HG03025 (cell line): ENCODE measurements around the gene TBC1D30.

ENCODE experiments used
- ATAC-seq: cut with Tn5 transposase; IDR thresholded peaks from one replicate; pipeline ENCODE4 v1.9.1; 2021; ENCODE audit warnings: mild to moderate bottlenecking, moderate library complexity; ENCODE audit not compliant: unreplicated experiment, low FRiP score

The TBC1D30 gene

DNA sequence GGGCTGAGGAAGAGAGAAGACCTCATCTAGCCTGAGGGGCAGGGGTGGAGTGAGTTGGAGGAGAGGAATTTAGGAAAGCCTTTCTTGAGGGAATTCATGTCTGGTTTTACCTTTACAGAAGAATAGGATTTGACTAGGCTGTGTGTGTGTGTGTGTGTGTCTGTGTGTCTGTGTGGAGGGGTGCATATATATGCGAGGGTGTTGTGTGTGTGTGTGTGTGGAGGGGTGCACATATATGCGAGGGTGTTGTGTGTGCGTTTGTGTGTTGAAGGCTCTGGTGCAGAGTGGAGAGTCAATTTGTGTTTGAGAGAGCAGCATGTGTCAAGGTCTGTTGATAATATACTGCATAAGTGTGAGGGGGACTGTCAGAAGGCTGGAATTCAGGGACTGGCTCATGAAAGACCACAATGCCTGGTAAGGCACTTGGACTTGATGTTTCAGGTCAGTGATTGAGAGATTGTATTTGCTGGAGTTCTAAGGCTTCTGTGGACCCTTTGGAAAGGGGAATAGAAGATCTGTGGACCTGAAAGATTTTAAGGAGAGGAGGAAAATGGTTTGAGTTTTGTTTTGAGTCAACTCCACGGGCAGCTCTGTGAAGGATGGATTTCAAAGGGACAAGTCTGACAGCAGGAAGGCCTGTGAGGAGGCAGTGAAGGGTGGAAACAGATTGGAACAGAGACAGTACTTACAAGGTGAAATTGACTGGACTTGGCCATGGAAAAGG, 34.6 kb downstream of the TBC1D30 start:
- no peak for ATAC-seq

GRCh38 chr12:64860446-64860998, 36.1 kb downstream of the TBC1D30 start:
- no peak for ATAC-seq

GRCh38 chr12:64864319-64864718, 39.9 kb downstream of the TBC1D30 start:
- no peak for ATAC-seq

DNA sequence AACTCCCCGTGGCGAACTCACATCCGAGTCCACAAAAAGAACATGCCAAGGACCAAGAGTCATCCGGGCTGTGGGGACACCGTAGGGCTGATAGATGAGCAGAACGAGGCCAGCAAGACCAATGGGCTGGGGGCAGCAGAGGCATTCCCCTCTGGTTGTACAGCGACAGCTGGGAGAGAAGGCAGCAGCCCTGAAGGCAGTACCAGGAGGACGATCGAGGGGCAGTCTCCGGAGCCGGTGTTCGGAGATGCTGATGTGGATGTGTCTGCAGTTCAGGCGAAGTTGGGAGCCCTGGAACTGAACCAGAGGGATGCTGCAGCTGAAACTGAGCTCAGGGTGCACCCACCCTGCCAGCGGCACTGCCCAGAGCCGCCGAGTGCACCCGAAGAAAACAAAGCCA, 50.7 kb downstream of the TBC1D30 start:
- no peak for ATAC-seq

- peak; percentile 2 for ATAC-seq
These were observed 52.1 kb downstream of the TBC1D30 start for GRCh38 chr12:64876388-64877071.

DNA sequence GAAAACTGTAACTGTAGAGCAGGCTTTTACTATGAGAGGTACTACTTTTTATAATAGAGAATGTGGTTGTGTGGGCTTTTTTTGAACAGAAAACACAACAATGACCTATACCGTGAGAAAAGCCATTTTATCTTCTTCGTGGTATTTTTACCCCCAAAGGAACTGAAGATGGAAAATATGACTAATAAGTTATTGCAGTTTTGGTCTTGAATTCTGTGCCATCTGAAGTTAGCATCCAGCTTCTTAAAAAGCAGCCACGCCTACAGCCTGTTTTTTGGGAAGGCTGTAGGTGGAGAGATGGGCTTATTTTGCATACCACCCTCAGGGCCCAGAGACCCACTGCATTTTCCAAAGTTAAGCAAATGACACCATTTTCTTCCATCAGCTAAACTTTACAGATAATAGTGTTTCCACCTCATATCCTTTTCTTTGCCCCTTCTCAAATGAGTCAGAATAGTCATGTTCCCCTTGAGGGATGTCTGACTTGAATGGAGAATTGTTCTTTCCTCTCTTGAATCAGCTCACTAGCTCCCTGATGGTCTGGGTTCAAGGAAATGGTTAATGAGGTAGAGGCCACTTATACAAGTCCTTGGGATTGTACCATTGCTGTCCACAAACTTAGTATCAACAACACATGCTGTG, 53.0 kb downstream of the TBC1D30 start:
- peak; percentile 75 for ATAC-seq

DNA sequence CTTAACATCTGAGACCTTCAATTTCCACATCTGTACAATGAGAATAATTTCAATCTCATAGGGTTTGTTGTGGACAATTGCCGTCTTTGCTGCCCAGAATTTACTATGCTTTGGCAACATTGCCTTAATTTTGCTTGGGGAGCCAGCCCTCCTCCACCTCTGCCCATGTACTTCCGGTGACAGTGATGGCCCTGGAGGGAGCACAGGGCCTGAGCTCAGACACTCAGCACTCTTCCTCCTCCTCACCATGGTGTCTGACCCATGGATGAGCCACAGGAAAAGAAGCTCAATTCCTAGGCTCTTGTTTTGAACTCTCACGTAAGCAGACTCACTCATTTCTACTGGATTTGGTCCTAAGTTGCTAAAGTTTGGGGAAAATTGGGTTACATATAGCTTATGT, 58.2 kb downstream of the TBC1D30 start:
- no peak for ATAC-seq

GRCh38 chr12:64883264-64884163, 59.1 kb downstream of the TBC1D30 start:
- no peak for ATAC-seq

DNA sequence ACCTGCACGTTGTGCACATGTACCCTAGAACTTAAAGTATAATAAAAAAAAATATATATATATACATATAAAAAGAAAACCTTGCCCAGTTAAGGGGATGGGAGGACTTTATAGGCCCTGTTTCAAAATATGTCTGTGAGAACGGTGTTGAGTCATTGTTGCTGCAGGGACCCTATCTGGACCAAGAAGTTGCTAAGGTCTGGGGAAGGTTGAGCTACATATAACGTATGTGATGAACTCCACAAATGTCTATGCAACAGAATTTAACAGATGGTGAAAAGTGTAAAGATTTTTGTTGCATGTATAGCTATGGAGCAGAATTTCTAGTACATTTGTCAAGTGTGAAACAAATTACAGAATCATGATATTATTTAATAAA, 59.7 kb downstream of the TBC1D30 start:
- ATAC-seq: no peak

DNA sequence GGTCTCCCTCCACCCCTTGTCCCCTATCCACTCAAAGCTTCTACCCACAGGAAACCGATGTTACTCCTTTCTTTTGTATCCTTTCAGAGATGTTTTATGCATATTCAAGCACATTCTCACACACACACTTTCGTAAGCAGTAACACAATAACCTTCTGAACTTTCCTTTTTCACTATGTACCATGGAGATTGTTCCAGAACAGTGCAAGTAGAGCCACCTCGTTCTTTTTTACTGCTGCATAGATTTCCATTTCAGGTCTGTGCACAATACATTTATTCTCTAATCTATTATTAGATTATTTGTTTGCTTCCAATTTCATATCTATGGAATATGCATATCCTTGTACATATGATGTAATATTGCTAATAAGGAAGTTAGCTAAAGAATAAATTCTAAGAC, 60.3 kb downstream of the TBC1D30 start:
- ATAC-seq: no peak

DNA sequence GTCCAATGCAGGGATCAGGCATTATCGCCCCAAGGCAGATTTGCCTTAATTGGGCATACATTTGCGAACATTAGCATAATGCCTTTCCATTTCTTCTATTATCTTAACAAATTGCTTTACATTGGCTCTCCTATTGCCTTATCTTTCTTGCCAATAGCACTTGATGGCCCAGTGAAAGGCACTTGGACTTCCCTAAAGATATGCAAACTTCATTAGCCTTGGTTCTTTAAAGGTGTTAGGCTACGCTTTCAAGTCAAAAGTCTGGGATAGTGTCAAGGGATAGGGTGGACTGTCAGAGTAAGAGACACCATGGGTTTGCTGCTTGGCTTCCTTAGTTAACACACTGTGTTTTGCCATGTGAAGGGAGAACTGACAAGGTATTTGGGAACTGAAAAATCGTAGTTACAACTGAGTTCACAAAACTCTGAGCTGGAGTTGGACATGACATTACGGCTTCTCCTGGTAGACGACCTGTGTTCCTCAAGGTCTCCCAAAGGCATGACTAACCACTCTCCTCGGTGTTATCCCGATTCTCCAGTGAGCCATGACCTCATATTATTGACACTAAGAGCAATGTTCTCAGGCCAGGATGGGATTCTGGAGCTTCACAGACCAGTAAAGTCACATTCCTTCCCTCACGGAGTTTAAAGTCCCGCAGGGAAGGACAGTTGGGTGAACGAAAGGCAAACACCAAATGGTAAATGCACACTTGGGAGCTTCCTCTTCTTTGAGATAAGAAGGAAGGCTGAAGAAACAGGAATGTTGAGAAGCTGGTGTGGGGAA, 65.2 kb downstream of the TBC1D30 start:
- no peak for ATAC-seq

GRCh38 chr12:64890873-64891468, 66.5 kb downstream of the TBC1D30 start:
- ATAC-seq: no peak

DNA sequence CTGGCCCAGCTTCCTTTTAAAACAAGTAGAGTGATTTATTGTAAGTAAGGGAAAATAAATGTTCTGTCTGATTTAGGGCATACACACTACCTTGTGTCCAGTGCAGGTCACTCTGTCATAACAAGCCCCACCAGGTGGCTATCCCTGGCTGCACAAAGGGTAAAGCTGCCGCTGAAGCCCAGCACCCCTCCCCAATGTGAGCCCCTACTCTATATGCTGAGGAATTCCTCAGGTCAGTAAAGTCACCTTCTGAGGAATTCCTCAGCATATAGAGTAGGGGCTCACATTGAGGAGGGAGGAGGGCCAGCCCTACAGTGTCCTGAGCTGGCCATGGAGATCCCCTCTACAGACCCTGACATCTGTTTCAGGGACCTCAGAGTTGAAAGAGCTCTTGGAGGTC, 67.2 kb downstream of the TBC1D30 start:
- ATAC-seq: no peak

DNA sequence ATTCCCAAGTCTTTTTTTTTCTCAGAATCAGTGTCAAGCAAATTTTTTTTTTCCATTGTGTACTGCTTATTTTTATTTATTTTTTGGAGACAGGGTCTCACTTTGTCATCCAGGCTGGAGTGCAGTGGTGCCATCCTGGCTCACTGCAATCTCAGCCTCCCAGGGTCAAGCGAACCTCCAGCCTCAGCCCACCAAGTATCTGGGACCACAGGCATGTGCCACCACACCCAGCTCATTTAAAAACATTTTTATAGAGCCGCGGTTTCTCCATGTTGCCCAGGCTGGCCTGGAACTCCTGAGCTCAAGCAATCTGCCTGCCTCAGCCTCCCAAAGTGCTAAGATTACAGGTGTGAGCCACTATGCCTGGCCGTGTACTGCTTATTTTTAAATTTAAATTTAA, 68.1 kb downstream of the TBC1D30 start:
- ATAC-seq: no peak

DNA sequence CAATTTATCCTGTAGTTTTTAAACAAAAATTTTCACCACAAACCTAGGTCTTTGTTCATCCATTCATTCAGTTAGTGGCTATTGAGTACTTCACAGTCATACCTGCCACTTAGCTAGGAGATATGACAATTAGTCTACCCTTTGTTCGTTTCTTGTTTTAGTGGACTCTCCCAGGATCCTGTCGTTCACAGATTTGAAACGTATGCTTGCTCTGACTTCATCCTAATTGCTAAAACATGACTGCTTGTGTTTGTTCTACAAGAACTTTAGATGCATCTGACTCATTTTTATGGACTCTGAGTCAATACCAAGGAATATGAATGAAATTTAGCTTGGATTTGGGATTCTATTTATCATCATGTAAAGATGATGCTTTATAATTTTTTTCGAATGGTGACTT, 69.5 kb downstream of the TBC1D30 start:
- no peak for ATAC-seq

GRCh38 chr12:64894827-64895475, 70.5 kb downstream of the TBC1D30 start:
- no peak for ATAC-seq

DNA sequence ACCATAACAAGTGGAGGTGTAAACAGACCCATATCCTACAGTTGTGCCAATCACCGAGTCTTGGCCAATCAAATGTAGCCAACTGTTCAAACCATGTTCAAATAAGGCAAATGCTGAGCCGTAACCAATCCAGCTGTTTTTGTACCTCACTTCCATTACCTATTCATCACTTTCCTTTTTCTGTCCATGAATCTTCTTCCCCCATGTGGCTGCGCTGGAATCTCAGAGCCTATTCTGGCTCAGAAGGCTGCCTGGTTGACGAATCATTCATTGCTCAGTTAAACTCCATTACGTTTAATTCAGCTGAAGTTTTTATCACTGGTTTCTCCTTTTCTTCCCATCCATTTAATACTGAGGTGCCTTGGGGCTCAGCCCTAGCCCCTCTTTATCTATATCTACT, 71.1 kb downstream of the TBC1D30 start:
- no peak for ATAC-seq

DNA sequence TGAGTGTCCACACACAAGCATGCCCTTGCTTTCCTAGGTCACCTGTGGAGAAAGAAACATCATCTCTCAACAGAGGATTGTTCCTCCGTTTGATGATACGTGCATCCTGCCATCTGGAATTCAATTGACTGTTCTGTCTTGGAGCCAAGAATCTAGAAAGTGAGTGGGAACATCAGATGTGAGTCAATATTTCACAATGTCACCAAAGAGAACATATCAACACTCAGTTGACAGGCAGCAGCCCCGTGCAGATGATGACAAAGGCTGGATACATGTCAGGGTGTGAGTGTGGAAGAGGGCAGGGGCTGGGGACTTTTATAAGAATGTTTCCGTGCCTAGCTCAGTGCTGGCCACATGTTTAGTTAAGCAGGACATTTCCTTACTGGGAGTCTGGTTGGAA, 76.1 kb downstream of the TBC1D30 start:
- ATAC-seq: no peak
